DMS114 treated with DMSO at 0.1 percent for 48 hours (cell line): ENCODE results near the gene RNF8.

Experiments used
- DNase-seq: peaks from one replicate; lab custom pipeline; 2025; ENCODE audit not compliant: unreplicated experiment; lab: John Stamatoyannopoulos, UW

The RNF8 gene

GRCh38 chr6:37357288-37357687 is 3.5 kb downstream of the RNF8 start:
- DNase-seq, result no peak

- DNase-seq, result no peak
These were observed 4.1 kb downstream of the RNF8 start for GRCh38 chr6:37357860-37358259.

GRCh38 chr6:37359039-37359438 is 5.3 kb downstream of the RNF8 start:
- DNase-seq, result no peak

- DNase-seq, result no peak
These were observed 8.5 kb downstream of the RNF8 start for GRCh38 chr6:37362101-37362828.

- DNase-seq, result peak; percentile 51
These were observed 12.0 kb downstream of the RNF8 start for GRCh38 chr6:37365791-37366190.

- no peak for DNase-seq
These were observed 13.1 kb downstream of the RNF8 start for GRCh38 chr6:37366910-37367309.

- no peak for DNase-seq
These were observed 15.2 kb downstream of the RNF8 start for GRCh38 chr6:37368961-37369320.

- DNase-seq, result no peak
These were observed 15.8 kb downstream of the RNF8 start for GRCh38 chr6:37369321-37370201.

- no peak for DNase-seq
These were observed 17.6 kb downstream of the RNF8 start for GRCh38 chr6:37371154-37372083.

- no peak for DNase-seq
These were observed 18.3 kb downstream of the RNF8 start for GRCh38 chr6:37372116-37372515.

- no peak for DNase-seq
These were observed 20.2 kb downstream of the RNF8 start for GRCh38 chr6:37373822-37374471.

- no peak for DNase-seq
These were observed 21.6 kb downstream of the RNF8 start for GRCh38 chr6:37375376-37375775.

GRCh38 chr6:37376078-37376743 is 22.4 kb downstream of the RNF8 start:
- no peak for DNase-seq

GRCh38 chr6:37381579-37381978 is 27.8 kb downstream of the RNF8 start:
- peak; percentile 59 for DNase-seq

- DNase-seq, result peak; percentile 24
These were observed 29.4 kb downstream of the RNF8 start for GRCh38 chr6:37382994-37383765.

GRCh38 chr6:37388578-37388977 is 34.8 kb downstream of the RNF8 start:
- DNase-seq, result no peak

GRCh38 chr6:37389857-37390256 is 36.1 kb downstream of the RNF8 start:
- DNase-seq, result no peak

- DNase-seq, result no peak
These were observed 37.3 kb downstream of the RNF8 start for GRCh38 chr6:37391120-37391519.

GRCh38 chr6:37392821-37393220 is 39.0 kb downstream of the RNF8 start:
- DNase-seq, result no peak
